ENCODE data around the gene PDCD2.
"Not testable (repeated sequence)": the region's sequence is repeated elsewhere in the genome, so short reads cannot be mapped to it uniquely, and the experiment has no call there.

DNA sequence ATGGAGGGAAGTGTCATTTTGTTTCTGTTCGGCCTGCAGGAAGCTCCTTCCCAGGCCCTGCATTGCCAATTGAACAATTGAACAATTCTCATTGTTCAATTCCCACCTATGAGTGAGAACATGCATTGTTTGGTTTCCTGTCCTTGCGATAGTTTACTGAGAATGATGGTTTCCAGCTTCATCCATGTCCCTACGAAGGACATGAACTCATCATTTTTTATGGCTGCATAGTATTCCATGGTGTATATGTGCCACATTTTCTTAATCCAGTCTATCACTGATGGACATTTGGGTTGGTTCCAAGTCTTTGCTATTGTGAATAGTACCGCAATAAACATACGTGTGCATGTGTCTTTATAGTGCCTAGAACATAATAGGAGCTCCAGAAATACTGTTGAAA, 56.4 kb downstream of the PDCD2 start:
- TF ChIP-seq, protein P1, sequence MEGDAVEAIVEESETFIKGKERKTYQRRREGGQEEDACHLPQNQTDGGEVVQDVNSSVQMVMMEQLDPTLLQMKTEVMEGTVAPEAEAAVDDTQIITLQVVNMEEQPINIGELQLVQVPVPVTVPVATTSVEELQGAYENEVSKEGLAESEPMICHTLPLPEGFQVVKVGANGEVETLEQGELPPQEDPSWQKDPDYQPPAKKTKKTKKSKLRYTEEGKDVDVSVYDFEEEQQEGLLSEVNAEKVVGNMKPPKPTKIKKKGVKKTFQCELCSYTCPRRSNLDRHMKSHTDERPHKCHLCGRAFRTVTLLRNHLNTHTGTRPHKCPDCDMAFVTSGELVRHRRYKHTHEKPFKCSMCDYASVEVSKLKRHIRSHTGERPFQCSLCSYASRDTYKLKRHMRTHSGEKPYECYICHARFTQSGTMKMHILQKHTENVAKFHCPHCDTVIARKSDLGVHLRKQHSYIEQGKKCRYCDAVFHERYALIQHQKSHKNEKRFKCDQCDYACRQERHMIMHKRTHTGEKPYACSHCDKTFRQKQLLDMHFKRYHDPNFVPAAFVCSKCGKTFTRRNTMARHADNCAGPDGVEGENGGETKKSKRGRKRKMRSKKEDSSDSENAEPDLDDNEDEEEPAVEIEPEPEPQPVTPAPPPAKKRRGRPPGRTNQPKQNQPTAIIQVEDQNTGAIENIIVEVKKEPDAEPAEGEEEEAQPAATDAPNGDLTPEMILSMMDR (IDR thresholded peaks at IDR 0.05), result not testable (repeated sequence)
- TF ChIP-seq EZH2 (IDR thresholded peaks at IDR 0.05; ENCODE audit: borderline replicate concordance, insufficient read depth, low read depth, low read length, poor library complexity, severe bottlenecking), result not testable (repeated sequence)
